ENCODE data around the gene RNF4.

DNA sequence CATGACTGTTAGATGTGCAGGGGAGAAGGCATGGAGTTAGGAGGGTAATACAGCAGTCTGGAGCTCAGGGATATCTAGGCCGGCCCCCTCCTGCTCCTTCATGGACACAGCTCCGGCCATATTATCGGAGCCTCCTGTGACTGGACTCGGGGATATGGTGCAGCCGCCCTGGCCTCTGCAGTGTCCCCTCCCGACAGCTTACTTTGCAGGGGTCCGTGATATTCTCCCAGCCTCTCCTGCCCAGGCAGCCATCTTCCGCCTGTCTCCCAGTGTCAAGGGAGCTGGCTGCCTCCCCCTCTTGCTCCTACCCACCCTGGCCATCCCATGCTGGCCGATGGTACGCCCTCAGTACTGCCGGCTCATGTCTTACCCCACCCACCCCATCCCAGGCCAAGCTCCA is 19.9 kb upstream of the RNF4 start:
- TF ChIP-seq, protein P1, sequence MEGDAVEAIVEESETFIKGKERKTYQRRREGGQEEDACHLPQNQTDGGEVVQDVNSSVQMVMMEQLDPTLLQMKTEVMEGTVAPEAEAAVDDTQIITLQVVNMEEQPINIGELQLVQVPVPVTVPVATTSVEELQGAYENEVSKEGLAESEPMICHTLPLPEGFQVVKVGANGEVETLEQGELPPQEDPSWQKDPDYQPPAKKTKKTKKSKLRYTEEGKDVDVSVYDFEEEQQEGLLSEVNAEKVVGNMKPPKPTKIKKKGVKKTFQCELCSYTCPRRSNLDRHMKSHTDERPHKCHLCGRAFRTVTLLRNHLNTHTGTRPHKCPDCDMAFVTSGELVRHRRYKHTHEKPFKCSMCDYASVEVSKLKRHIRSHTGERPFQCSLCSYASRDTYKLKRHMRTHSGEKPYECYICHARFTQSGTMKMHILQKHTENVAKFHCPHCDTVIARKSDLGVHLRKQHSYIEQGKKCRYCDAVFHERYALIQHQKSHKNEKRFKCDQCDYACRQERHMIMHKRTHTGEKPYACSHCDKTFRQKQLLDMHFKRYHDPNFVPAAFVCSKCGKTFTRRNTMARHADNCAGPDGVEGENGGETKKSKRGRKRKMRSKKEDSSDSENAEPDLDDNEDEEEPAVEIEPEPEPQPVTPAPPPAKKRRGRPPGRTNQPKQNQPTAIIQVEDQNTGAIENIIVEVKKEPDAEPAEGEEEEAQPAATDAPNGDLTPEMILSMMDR (conservative IDR thresholded peaks at IDR 0.05): no peak
- no peak for TF ChIP-seq ZFX (IDR thresholded peaks at IDR 0.05)

Measured in C4-2B (cell line).